Neural cell (in vitro differentiated cells): ENCODE results near the gene CDC25A. TPM values are rescaled to one million over a fixed set of nuclear protein-coding genes. Genes with fewer than 3 reads are reported as not detected.

Source experiments
- H2AFZ ChIP-seq: fragments of 200-600, 300-800 bp; sonication (generic), shearing (Covaris generic); 2 replicates; pipeline ENCODE4 v1.6.0; 2014; ENCODE audit warnings: low read depth, mild to moderate bottlenecking, antibody characterized with exemption, low read length, moderate library complexity
- H3F3A ChIP-seq: fragments of 200-600 bp; shearing (Covaris generic); 2 replicates; pipeline ENCODE4 v1.6.1; 2016; ENCODE audit warnings: mild to moderate bottlenecking, moderate library complexity, mixed read lengths, antibody characterized with exemption, low read length; ENCODE audit not compliant: insufficient read depth, poor library complexity, severe bottlenecking
- H3K27ac ChIP-seq: fragments of 200-600, 300-800 bp; sonication (generic), shearing (Covaris generic); 2 replicates; pipeline ENCODE4 v1.5.1; 2014; ENCODE audit warnings: mild to moderate bottlenecking, low read length, moderate library complexity
- H3K27me3 ChIP-seq: fragments of 300-800, 200-600 bp; sonication (generic), shearing (Covaris generic); 2 replicates; pipeline ENCODE4 v1.6.0; 2014; ENCODE audit warnings: mild to moderate bottlenecking, low read depth, low read length, moderate library complexity; ENCODE audit not compliant: insufficient read depth
- H3K36me3 ChIP-seq: fragments of 300-800, 200-600 bp; sonication (generic), shearing (Covaris generic); 2 replicates; pipeline ENCODE4 v1.5.1; 2014; ENCODE audit warnings: mild to moderate bottlenecking, antibody characterized with exemption, low read length, moderate library complexity; ENCODE audit not compliant: insufficient read depth
- H3K4me2 ChIP-seq: fragments of 300-800, 200-600 bp; sonication (generic), shearing (Covaris generic); 2 replicates; pipeline ENCODE4 v1.6.0; 2014; ENCODE audit warnings: mild to moderate bottlenecking, low read length
- H3K4me3 ChIP-seq: fragments of 300-800, 200-600 bp; sonication (generic), shearing (Covaris generic); 2 replicates; pipeline ENCODE4 v1.5.1; 2014; ENCODE audit warnings: mild to moderate bottlenecking, low read length, moderate library complexity
- H3K79me2 ChIP-seq: fragments of 200-600 bp; shearing (Covaris generic); replicated peaks from 2 replicates; pipeline ENCODE4 v1.6.0; 2014; ENCODE audit warnings: mild to moderate bottlenecking, low read length, moderate library complexity; ENCODE audit not compliant: insufficient read depth
- H3K9ac ChIP-seq: fragments of 300-800, 200-600 bp; sonication (generic), shearing (Covaris generic); 2 replicates; pipeline ENCODE4 v1.6.1; 2016; ENCODE audit warnings: mild to moderate bottlenecking, low read length, mixed read lengths
- H3K9me2 ChIP-seq: fragments of 200-600 bp; shearing (Covaris generic); 2 replicates; pipeline ENCODE4 v1.6.1; 2016; ENCODE audit warnings: mild to moderate bottlenecking, low read length, mixed read lengths; ENCODE audit not compliant: insufficient read depth
- H3K9me3 ChIP-seq: fragments of 200-600, 300-800 bp; sonication (generic), shearing (Covaris generic); 2 replicates; pipeline ENCODE4 v1.6.1; 2016; ENCODE audit warnings: mild to moderate bottlenecking, mixed run types, low read length, moderate library complexity, mixed read lengths
- H4K20me1 ChIP-seq: fragments of 200-600 bp; shearing (Covaris generic); 2 replicates; pipeline ENCODE4 v1.6.1; 2016; ENCODE audit warnings: mild to moderate bottlenecking, mixed run types; ENCODE audit not compliant: insufficient read depth
- CTCF ChIP-seq: fragments of 450-650 bp; IDR thresholded peaks from 2 replicates; pipeline ENCODE4 v1.5.1; 2014; ENCODE audit warnings: antibody characterized with exemption, mild to moderate bottlenecking, moderate library complexity; ENCODE audit not compliant: poor library complexity, severe bottlenecking
- EP300 ChIP-seq: fragments of 450-650 bp; conservative IDR thresholded peaks from 2 replicates; pipeline ENCODE4 v1.6.1; 2014; ENCODE audit warnings: antibody characterized with exemption, mild to moderate bottlenecking, moderate library complexity; ENCODE audit not compliant: poor library complexity, severe bottlenecking
- EZH2 ChIP-seq: fragments of 200-600, 300-800 bp; shearing (Covaris generic), sonication (generic); IDR thresholded peaks from 2 replicates; pipeline ENCODE4 v1.6.1; 2014; ENCODE audit warnings: antibody characterized with exemption, low read length, borderline replicate concordance, mild to moderate bottlenecking; ENCODE audit not compliant: insufficient read depth, poor library complexity, severe bottlenecking
- MXI1 ChIP-seq: fragments of 450-650 bp; conservative IDR thresholded peaks from 2 replicates; pipeline ENCODE4 v1.6.1; 2014; ENCODE audit warnings: antibody characterized with exemption, mild to moderate bottlenecking; ENCODE audit not compliant: poor library complexity, severe bottlenecking
- POLR2AphosphoS5 ChIP-seq: IDR thresholded peaks from 2 replicates; pipeline ENCODE4 v1.6.1; 2012
- RAD21 ChIP-seq: fragments of 450-650 bp; conservative IDR thresholded peaks from 2 replicates; pipeline ENCODE4 v1.6.1; 2014; ENCODE audit warnings: antibody characterized with exemption, mild to moderate bottlenecking, moderate library complexity
- REST ChIP-seq: IDR thresholded peaks from 2 replicates; pipeline ENCODE4 v1.6.1; 2012; ENCODE audit warnings: borderline replicate concordance
- SMC3 ChIP-seq: fragments of 450-650 bp; conservative IDR thresholded peaks from 2 replicates; pipeline ENCODE4 v1.6.1; 2014; ENCODE audit warnings: antibody characterized with exemption, mild to moderate bottlenecking, moderate library complexity; ENCODE audit not compliant: poor library complexity
- TAF1 ChIP-seq: IDR thresholded peaks from 2 replicates; pipeline ENCODE4 v1.6.1; 2012; ENCODE audit warnings: low read depth
- polyA minus RNA-seq: library from RNA; depleted of rRNA, polyadenylated mRNA; stranded (reverse); fragments of >200 nt; gene quantifications from 2 replicates; pipeline ENCODE4 v1.2.3, GENCODE V29; 2014
- polyA plus RNA-seq: library from polyadenylated mRNA; depleted of rRNA; stranded (reverse); fragments of >200 nt; gene quantifications from 2 replicates; pipeline ENCODE4 v1.2.3, GENCODE V29; 2014

Gene CDC25A
- polyA plus RNA-seq (9.8 and 12.3 TPM in 2 replicates), polyA minus RNA-seq (17.7 and 21.9 TPM in 2 replicates)

- Histone ChIP-seq H3K27ac (peak within 1 kb of the TSS; percentile 63), H3K36me3 (no peaks in the 10 kb centered on the region), H3K9ac (peak within 1 kb of the TSS; percentile 67), H3K79me2 (peaks cover 7% of the 10 kb centered on the region), H3K4me2 (peak within 1 kb of the TSS; percentile 74), H2AFZ (peak within 1 kb of the TSS; percentile 83), H4K20me1 (no peaks in the 10 kb centered on the region), H3K27me3 (no peaks in the 10 kb centered on the region), H3K9me3 (no peaks in the 10 kb centered on the region), H3K4me3 (peak within 1 kb of the TSS; percentile 95), H3K9me2 (no peaks in the 10 kb centered on the region), H3F3A (no peaks in the 10 kb centered on the region)
- peak; percentile 56 for TF ChIP-seq POLR2AphosphoS5
- TF ChIP-seq MXI1: peak; percentile 99
- no peak for TF ChIP-seq TAF1
- no peak for TF ChIP-seq CTCF
- TF ChIP-seq RAD21: no peak
- no peak for TF ChIP-seq EZH2
- peak; percentile 6 for TF ChIP-seq EP300
- TF ChIP-seq REST: no peak
- TF ChIP-seq SMC3: no peak
These were observed at the start of gene CDC25A for GRCh38 chr3:48188266-48189201. CDC25A (minus strand) TSS chr3:48188417; CDS start chr3:48187947, 470 bp downstream.

GRCh38 chr3:48236531-48236930 is 48.3 kb upstream of the CDC25A start:
- Histone ChIP-seq H3K4me2 (no peak overlapping the region), H4K20me1 (no peaks in the 10 kb centered on the region), H3K9me2 (no peaks in the 10 kb centered on the region), H3K27ac (no peak overlapping the region), H3K36me3 (no peaks in the 10 kb centered on the region), H3K9me3 (no peaks in the 10 kb centered on the region), H2AFZ (no peak overlapping the region), H3K27me3 (no peaks in the 10 kb centered on the region), H3K9ac (no peak overlapping the region), H3K4me3 (no peak overlapping the region), H3F3A (no peaks in the 10 kb centered on the region), H3K79me2 (no peaks in the 10 kb centered on the region)
- TF ChIP-seq REST (no peak), SMC3 (no peak), MXI1 (no peak), POLR2AphosphoS5 (no peak), EP300 (no peak), EZH2 (no peak), CTCF (no peak), RAD21 (no peak), TAF1 (no peak)
